Hepatocyte (in vitro differentiated cells): ENCODE results near the gene SLC16A9. TPM values are rescaled to one million over a fixed set of nuclear protein-coding genes. Genes with fewer than 3 reads are reported as not detected.

Source experiments
- DNase-seq: peaks from one replicate; pipeline ENCODE4 v3.0.0-alpha.2; 2016; ENCODE audit warnings: low spot score
- H2AFZ ChIP-seq: fragments of 200-600 bp; sonication (generic); 2 replicates; pipeline ENCODE4 v1.6.0; 2016; ENCODE audit warnings: antibody characterized with exemption, mild to moderate bottlenecking
- H3K27ac ChIP-seq: fragments of 200-600 bp; sonication (generic); 2 replicates; pipeline ENCODE4 v1.5.1; 2016; ENCODE audit warnings: mild to moderate bottlenecking
- H3K27me3 ChIP-seq: fragments of 200-600 bp; sonication (generic); 2 replicates; pipeline ENCODE4 v1.6.1; 2016
- H3K36me3 ChIP-seq: fragments of 200-600 bp; sonication (generic); replicated peaks from 2 replicates; pipeline ENCODE4 v1.5.1; 2016; ENCODE audit warnings: low read depth; ENCODE audit not compliant: insufficient read depth
- H3K4me1 ChIP-seq: fragments of 200-600 bp; sonication (generic); 2 replicates; pipeline ENCODE4 v1.5.1; 2016; ENCODE audit warnings: mild to moderate bottlenecking, moderate library complexity; ENCODE audit not compliant: insufficient read depth
- H3K4me2 ChIP-seq: fragments of 200-600 bp; sonication (generic); 2 replicates; pipeline ENCODE4 v1.6.0; 2016
- H3K4me3 ChIP-seq: fragments of 200-600 bp; sonication (generic); 2 replicates; pipeline ENCODE4 v1.5.1; 2016; ENCODE audit warnings: mild to moderate bottlenecking
- H3K79me2 ChIP-seq: fragments of 200-600 bp; sonication (generic); 2 replicates; pipeline ENCODE4 v1.6.0; 2017; ENCODE audit warnings: mild to moderate bottlenecking
- H3K9me2 ChIP-seq: fragments of 200-600 bp; sonication (generic); replicated peaks from 2 replicates; pipeline ENCODE4 v1.6.0; 2017; ENCODE audit warnings: mild to moderate bottlenecking; ENCODE audit not compliant: insufficient read depth
- H3K9me3 ChIP-seq: fragments of 200-600 bp; sonication (generic); 2 replicates; pipeline ENCODE4 v1.5.1; 2016; ENCODE audit warnings: low read depth, mild to moderate bottlenecking
- H4K20me1 ChIP-seq: fragments of 200-600 bp; sonication (generic); 2 replicates; pipeline ENCODE4 v1.6.0; 2016; ENCODE audit warnings: mild to moderate bottlenecking; ENCODE audit not compliant: insufficient read depth, poor library complexity, severe bottlenecking
- CTCF ChIP-seq: fragments of 200-600 bp; sonication (generic); IDR thresholded peaks from 2 replicates; pipeline ENCODE4 v1.5.1; 2016; ENCODE audit warnings: antibody characterized with exemption, mild to moderate bottlenecking; ENCODE audit not compliant: poor library complexity
- EZH2 ChIP-seq: fragments of 200-600 bp; sonication (generic); IDR thresholded peaks from 2 replicates; pipeline ENCODE4 v1.6.1; 2016; ENCODE audit warnings: antibody characterized with exemption, mild to moderate bottlenecking, borderline replicate concordance
- EZH2phosphoT487 ChIP-seq: fragments of 200-600 bp; sonication (generic); IDR thresholded peaks from one replicate; pipeline ENCODE4 v1.6.1; 2018; ENCODE audit warnings: antibody characterized with exemption, mild to moderate bottlenecking, low read depth, moderate library complexity; ENCODE audit not compliant: unreplicated experiment, severe bottlenecking
- WGBS: methylation state at CpG from one replicate; pipeline ENCODE4 v1.1.6; 2016; ENCODE audit warnings: low lambda C conversion rate; ENCODE audit errors: missing lambda C conversion rate; 5-methylcytosine and 5-hydroxymethylcytosine counted together
- polyA plus RNA-seq: library from polyadenylated mRNA; unstranded; fragments of >200 nt; fragmentation: Nextera tagmentation; extraction: Ambion mirVana; gene quantifications from 2 replicates; pipeline ENCODE4 v1.2.1, GENCODE V29; 2016
- total RNA-seq: library from RNA; depleted of rRNA; stranded (reverse); fragments of >200 nt; gene quantifications from 2 replicates; pipeline ENCODE4 v1.2.3, GENCODE V29; 2014

SLC16A9 gene
- total and polyA plus RNA-seq, 2 experiments from 2014 or later = 2.0 to 4.7 TPM

GRCh38 chr10:59625721-59626522 is 83.7 kb downstream of the SLC16A9 start:
- no peaks in the 10 kb centered on the region for H4K20me1 ChIP-seq
- H3K9me2 ChIP-seq = no peaks in the 10 kb centered on the region
- 23% methylated on average over 8 of the region's 8 CpGs for WGBS
- no peak overlapping the region for H3K4me2 ChIP-seq
- peak; percentile 92 for TF ChIP-seq CTCF
- no peak for TF ChIP-seq EZH2
- H3K36me3 ChIP-seq = no peaks in the 10 kb centered on the region
- H3K79me2 ChIP-seq = no peaks in the 10 kb centered on the region
- H3K4me3 ChIP-seq = no peak overlapping the region
- H2AFZ ChIP-seq = no peak overlapping the region
- H3K4me1 ChIP-seq = no peaks in the 10 kb centered on the region
- H3K27ac ChIP-seq = no peak overlapping the region
- no peaks in the 10 kb centered on the region for H3K27me3 ChIP-seq
- DNase-seq = peak; percentile 83
- H3K9me3 ChIP-seq = no peaks in the 10 kb centered on the region

- Histone ChIP-seq H3K79me2 (no peaks in the 10 kb centered on the region), H3K4me1 (no peaks in the 10 kb centered on the region), H3K4me2 (no peak overlapping the region), H3K27me3 (no peaks in the 10 kb centered on the region), H3K36me3 (no peaks in the 10 kb centered on the region), H3K9me3 (no peaks in the 10 kb centered on the region), H3K9me2 (no peaks in the 10 kb centered on the region), H3K27ac (no peak overlapping the region), H4K20me1 (no peaks in the 10 kb centered on the region), H3K4me3 (no peak overlapping the region), H2AFZ (no peak overlapping the region)
- no peak for DNase-seq
- TF ChIP-seq EZH2phosphoT487 (no peak), EZH2 (no peak), CTCF (no peak)
- WGBS = 92% methylated on average over 8 of the region's 8 CpGs
Measured at GRCh38 chr10:59624951-59625350, 84.7 kb downstream of the SLC16A9 start.

- no peak overlapping the region for H3K27ac ChIP-seq
- H2AFZ ChIP-seq = no peak overlapping the region
- H3K4me1 ChIP-seq = no peaks in the 10 kb centered on the region
- H3K9me2 ChIP-seq = no peaks in the 10 kb centered on the region
- H3K36me3 ChIP-seq = no peaks in the 10 kb centered on the region
- no peak overlapping the region for H3K4me3 ChIP-seq
- H3K4me2 ChIP-seq = no peak overlapping the region
- no peaks in the 10 kb centered on the region for H3K9me3 ChIP-seq
- H3K79me2 ChIP-seq = no peaks in the 10 kb centered on the region
- no peaks in the 10 kb centered on the region for H3K27me3 ChIP-seq
- 94% methylated on average over 3 of the region's 3 CpGs for WGBS
- TF ChIP-seq EZH2 (no peak), CTCF (no peak), EZH2phosphoT487 (no peak)
- no peaks in the 10 kb centered on the region for H4K20me1 ChIP-seq
- DNase-seq = no peak
Measured at GRCh38 chr10:59624136-59624535, 85.5 kb downstream of the SLC16A9 start.
